Activated T-helper 9 cell treated with anti-CD3 and anti-CD28 coated beads, Interleukin-2, amount 50 U/mL, for 16 hours (primary cell): ENCODE results near the gene CX3CL1.

Experiments used
- DNase-seq: peaks from one replicate; pipeline ENCODE4 v3.0.0-alpha.2; 2020; ENCODE audit warnings: low read depth

CX3CL1 gene

DNA sequence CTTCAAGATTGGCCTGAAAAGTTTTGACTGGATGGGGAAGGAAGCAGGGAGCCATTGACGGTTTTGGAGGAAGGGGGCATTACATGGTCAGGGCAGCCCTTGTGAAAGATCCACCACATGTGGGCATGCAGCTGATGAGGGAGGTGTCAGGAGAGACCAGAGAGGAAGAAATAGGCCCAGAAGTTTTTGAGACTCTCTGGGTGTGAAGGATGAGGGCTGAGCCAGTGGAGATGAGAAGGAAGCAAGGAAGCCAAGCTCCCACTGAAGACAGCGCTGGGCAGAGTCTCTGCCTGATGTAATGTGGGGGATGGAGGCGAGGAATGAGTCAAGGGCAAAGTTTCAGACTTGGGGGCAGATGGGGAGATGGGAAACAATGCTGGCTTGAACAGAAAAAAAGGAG lies 32.8 kb downstream of the CX3CL1 start:
- no peak for DNase-seq

DNA sequence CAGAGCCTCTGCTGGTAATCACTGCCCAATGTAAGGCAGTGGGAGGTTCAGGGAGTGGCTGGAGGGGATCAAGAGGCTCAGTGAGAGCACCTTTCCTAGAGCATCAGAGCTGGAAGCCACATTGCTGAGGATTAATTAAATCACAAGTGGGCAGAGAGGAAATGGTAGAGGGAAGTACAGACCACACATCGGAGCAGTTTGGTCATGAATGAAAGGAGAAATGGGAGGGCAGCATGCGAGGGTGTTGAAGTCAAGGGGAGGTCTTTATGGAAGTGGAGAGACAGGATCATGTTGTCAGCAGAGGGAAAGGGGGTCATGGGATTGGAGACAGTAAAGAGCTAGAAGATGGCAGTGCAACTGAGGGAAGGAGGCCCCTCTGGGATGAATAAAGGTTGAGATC lies 34.6 kb downstream of the CX3CL1 start:
- no peak for DNase-seq

DNA sequence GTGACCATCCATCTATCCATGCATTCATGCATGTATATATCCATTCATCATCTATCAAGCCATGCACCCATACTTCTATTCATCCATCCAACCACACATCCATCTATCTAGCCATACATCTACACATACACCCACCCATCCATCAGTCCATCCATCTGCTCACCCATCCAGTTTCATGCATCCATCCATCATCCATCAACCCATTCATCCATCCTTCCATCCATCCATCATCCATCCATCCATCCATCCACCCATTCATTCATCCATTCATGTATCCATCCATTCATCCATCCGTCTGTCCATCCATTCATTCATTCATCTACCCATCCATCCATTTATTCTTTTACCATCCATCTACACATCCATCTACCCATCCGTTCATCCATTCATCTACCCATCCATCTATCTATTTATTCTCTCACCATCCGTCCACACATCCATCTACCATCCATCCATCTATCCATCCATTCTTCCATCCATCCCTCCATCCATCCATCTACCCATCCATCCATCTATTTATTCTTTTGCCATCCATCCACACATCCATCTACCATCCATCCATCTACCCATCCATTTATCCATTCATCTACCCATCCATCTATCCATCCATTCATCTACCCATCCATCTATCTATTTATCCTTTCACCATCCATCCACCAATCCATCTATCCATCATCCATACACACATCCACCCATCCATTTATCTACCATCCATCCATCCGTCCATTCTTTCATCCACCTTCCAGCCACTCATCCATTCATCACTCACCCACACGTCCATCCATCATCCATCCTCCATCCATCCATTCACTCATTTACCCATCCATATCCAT lies 35.4 kb downstream of the CX3CL1 start:
- DNase-seq, result no peak

GRCh38 chr16:57409065-57409464 lies 36.8 kb downstream of the CX3CL1 start:
- DNase-seq, result no peak

- DNase-seq, result no peak
These were observed 37.7 kb downstream of the CX3CL1 start for GRCh38 chr16:57409870-57410587.

DNA sequence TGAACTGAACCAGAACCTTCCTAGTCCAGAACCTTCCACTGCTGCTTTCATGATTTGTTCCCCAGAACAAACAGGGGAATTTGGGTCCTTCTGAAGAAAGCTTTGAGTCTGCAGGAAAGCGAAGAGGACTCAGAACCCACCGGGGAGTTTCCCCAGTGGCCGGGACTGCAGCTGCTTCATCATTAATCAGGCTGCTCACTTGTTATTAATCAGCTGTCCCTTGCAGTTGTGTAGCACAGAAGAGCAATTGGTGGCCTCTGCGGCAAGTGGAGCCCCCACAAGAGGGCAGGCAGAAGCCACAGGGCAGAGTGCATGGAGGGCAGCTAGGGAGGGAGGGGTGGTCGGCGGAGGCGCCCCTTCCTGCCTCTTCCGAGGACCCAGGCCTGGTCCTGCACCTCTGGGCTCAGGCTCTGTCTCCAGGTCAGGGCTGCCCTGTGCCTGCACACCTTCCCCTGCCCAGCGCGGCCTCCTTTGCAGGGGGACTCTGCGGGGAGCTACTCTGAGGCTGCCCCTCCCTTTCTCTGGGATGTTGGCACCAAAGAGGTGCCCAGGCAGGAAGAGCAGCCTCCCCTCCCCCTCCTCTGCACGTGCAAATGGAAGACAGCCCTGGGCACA lies 39.2 kb downstream of the CX3CL1 start:
- no peak for DNase-seq

GRCh38 chr16:57412584-57412983 lies 40.3 kb downstream of the CX3CL1 start:
- no peak for DNase-seq

- DNase-seq, result no peak
These were observed 41.0 kb downstream of the CX3CL1 start for GRCh38 chr16:57413301-57413730.

- no peak for DNase-seq
These were observed 41.4 kb downstream of the CX3CL1 start for GRCh38 chr16:57413733-57414132.

- no peak for DNase-seq
These were observed 43.8 kb downstream of the CX3CL1 start for GRCh38 chr16:57416084-57416483.

- no peak for DNase-seq
These were observed 47.2 kb downstream of the CX3CL1 start for GRCh38 chr16:57419506-57419905.

- DNase-seq, result no peak
These were observed 50.0 kb downstream of the CX3CL1 start for GRCh38 chr16:57422026-57422944.

DNA sequence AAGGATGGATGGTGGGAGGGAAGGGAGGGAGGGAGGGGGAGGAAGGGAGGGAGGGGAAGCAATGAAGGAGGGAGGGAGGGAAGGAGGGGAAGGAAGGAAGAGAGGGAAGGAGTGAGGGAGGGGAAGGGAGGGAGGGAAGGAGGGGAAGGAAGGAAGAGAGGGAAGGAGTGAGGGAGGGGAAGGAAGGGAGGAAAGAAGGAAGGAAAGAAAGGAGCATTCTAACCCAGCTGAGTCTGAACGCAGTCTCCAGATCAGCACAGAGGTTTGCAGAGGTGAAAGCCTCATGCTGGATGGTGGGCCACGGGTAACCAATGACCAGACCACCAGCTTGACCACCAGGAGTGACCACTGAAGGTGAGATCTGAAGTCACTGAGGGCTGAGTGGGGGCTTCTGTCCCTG lies 50.9 kb downstream of the CX3CL1 start:
- DNase-seq, result no peak

DNA sequence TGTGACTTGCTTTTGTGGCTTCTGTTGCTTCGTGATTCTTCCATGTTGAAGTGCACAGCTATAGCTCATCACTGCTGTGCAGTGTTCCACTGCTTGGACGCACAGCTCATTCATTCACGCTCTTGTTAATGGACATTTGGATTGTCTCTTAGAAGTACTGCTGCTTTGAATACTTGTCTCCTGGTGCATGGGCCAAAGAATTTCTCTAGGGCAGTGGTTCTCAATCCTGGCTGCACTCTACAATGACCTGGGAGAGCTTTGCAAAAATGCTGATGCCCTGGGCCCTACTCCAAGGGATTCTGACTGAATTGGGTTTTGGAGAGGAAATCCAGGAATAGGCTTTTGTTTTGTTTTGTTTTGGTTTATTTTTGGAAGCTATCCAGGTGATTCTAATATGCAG lies 52.3 kb downstream of the CX3CL1 start:
- DNase-seq, result no peak

- DNase-seq, result no peak
These were observed 54.1 kb downstream of the CX3CL1 start for GRCh38 chr16:57426356-57426755.

- no peak for DNase-seq
These were observed 55.0 kb downstream of the CX3CL1 start for GRCh38 chr16:57427307-57427706.

DNA sequence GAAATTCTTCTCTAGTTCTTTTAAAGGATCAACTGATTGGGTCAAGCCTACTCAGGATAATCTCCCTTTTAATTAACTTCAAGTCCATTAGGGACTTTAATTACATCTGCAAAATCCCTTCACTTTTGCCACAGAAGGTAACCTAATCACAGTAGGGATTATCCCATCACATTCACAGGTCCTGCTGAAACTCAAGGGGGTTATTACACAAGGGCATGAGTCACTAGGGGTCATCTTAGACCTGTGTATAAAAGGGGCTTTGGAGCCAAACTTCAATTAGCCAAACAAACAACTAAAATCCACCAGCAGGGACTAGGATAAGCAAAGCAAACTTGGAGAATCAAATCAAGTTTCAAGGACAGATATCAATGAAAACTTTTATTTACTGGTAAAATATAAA lies 55.5 kb downstream of the CX3CL1 start:
- no peak for DNase-seq

- DNase-seq, result no peak
These were observed 58.7 kb downstream of the CX3CL1 start for GRCh38 chr16:57430955-57431354.

DNA sequence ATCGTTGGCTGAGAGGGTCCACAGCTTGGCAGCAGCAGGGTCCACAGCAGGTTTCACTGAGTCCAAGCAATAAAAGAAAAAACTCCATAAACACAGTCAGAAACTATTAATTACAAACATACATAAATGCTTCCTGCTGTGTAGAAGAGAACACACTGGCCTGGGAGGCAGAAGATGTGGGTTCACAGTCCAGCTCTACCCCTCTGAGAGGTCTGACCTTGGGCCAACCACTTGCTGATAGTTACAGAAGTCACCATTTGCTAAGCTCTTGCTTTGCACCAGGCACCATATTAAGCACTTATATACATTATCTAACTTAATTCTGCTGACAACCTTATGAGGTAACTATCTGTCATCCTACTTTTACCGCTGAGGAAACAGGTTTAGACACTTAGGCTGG lies 60.2 kb downstream of the CX3CL1 start:
- no peak for DNase-seq

GRCh38 chr16:57432989-57433388 lies 60.7 kb downstream of the CX3CL1 start:
- no peak for DNase-seq

DNA sequence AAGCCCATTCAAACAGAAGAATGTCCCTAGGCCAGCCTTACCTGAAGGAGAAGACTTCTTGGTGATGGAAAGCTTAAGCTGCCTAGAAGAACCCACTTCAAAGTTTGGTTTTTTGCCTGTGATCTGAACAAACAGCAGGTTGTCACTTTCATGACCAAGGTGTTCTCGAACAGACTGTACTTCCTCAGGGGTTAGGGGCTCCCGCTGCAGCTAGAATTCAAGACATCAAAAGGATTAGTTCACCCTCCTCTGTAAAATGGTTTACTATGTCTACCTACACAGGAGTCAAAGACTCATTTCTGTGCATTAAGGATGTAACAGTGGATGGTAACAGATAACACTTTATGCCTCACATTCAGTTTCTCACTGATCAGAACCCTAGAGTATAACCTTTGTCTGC lies 61.7 kb downstream of the CX3CL1 start:
- no peak for DNase-seq
